Gastroesophageal sphincter (tissue), 3 donors: ENCODE measurements around the gene MCM5.

Experiments
- CTCF ChIP-seq, 4 experiments: fragments of 200-600 bp in 2 of 4; fragments of 450-650 bp in 2 of 4; sonication (generic) in 1 of 4; IDR thresholded peaks; one replicate each; pipeline ENCODE4 v1.5.1; 2017 to 2019; ENCODE audit warnings: antibody characterized with exemption in 4 of 4, mild to moderate bottlenecking in 2 of 4, moderate library complexity in 2 of 4
- EP300 ChIP-seq: sonication (generic); formaldehyde crosslinking; IDR thresholded peaks from one replicate; pipeline ENCODE4 v1.6.1; 2017; ENCODE audit warnings: antibody characterized with exemption, mild to moderate bottlenecking
- POLR2A ChIP-seq, 2 donors: fragments of 450-650 bp; IDR thresholded peaks; one replicate each; pipeline ENCODE4 v1.6.1; 2017; ENCODE audit warnings: antibody characterized with exemption in 2 of 2, mild to moderate bottlenecking in 2 of 2, moderate library complexity in 1 of 2
- POLR2AphosphoS5 ChIP-seq: sonication (generic); formaldehyde crosslinking; IDR thresholded peaks from one replicate; pipeline ENCODE4 v1.6.1; 2017; ENCODE audit warnings: antibody characterized with exemption

GRCh38 chr22:35436421-35436820, 36.5 kb downstream of the MCM5 start:
- TF ChIP-seq POLR2A (IDR thresholded peaks at IDR 0.05) (no peak), POLR2AphosphoS5 (no peak), CTCF (IDR thresholded peaks at IDR 0.05) (no peak), EP300 (no peak)
